Measurements from ENCODE around the gene BCL2L11.

BCL2L11 gene

GRCh38 chr2:111168528-111169239 is 48.0 kb downstream of the BCL2L11 start:
- DNase-seq (ENCODE audit: low read depth in 2 of 2) = peak; percentile 56 to 65

GRCh38 chr2:111169268-111169667 is 48.6 kb downstream of the BCL2L11 start:
- no peak for DNase-seq (ENCODE audit: low read depth in 2 of 2)

- no peak for DNase-seq (ENCODE audit: low read depth in 2 of 2)
These were observed 49.2 kb downstream of the BCL2L11 start for GRCh38 chr2:111169924-111170323.

GRCh38 chr2:111171337-111171930 is 50.7 kb downstream of the BCL2L11 start:
- DNase-seq (ENCODE audit: low read depth in 2 of 2) = no peak

GRCh38 chr2:111172666-111173065 is 52.0 kb downstream of the BCL2L11 start:
- no peak for DNase-seq (ENCODE audit: low read depth in 2 of 2)

- DNase-seq (ENCODE audit: low read depth in 2 of 2) = no peak
These were observed 52.6 kb downstream of the BCL2L11 start for GRCh38 chr2:111173338-111173737.

GRCh38 chr2:111173856-111174255 is 53.1 kb downstream of the BCL2L11 start:
- no peak for DNase-seq (ENCODE audit: low read depth in 2 of 2)

- DNase-seq (ENCODE audit: low read depth in 2 of 2) = no peak
These were observed 54.9 kb downstream of the BCL2L11 start for GRCh38 chr2:111175615-111176014.

- no peak for DNase-seq (ENCODE audit: low read depth in 2 of 2)
These were observed 55.7 kb downstream of the BCL2L11 start for GRCh38 chr2:111176388-111176787.

GRCh38 chr2:111176867-111177266 is 56.2 kb downstream of the BCL2L11 start:
- DNase-seq (ENCODE audit: low read depth in 2 of 2) = no peak

- no peak for DNase-seq (ENCODE audit: low read depth in 2 of 2)
These were observed 57.6 kb downstream of the BCL2L11 start for GRCh38 chr2:111178296-111178695.

GRCh38 chr2:111178730-111179405 is 58.2 kb downstream of the BCL2L11 start:
- no peak for DNase-seq (ENCODE audit: low read depth in 2 of 2)

GRCh38 chr2:111182121-111182520 is 61.4 kb downstream of the BCL2L11 start:
- DNase-seq (ENCODE audit: low read depth in 2 of 2) = no peak

- DNase-seq (ENCODE audit: low read depth in 2 of 2) = no peak
These were observed 62.0 kb downstream of the BCL2L11 start for GRCh38 chr2:111182740-111183139.

- no peak for DNase-seq (ENCODE audit: low read depth in 2 of 2)
These were observed 64.1 kb downstream of the BCL2L11 start for GRCh38 chr2:111184725-111185310.

- no peak for DNase-seq (ENCODE audit: low read depth in 2 of 2)
These were observed 64.8 kb downstream of the BCL2L11 start for GRCh38 chr2:111185361-111186022.

- no peak for DNase-seq (ENCODE audit: low read depth in 2 of 2)
These were observed 65.5 kb downstream of the BCL2L11 start for GRCh38 chr2:111186121-111186715.

GRCh38 chr2:111186933-111187332 is 66.2 kb downstream of the BCL2L11 start:
- DNase-seq (ENCODE audit: low read depth in 2 of 2) = no peak

- no peak for DNase-seq (ENCODE audit: low read depth in 2 of 2)
These were observed 68.0 kb downstream of the BCL2L11 start for GRCh38 chr2:111188681-111189080.

GRCh38 chr2:111189106-111189505 is 68.4 kb downstream of the BCL2L11 start:
- DNase-seq (ENCODE audit: low read depth in 2 of 2) = no peak

GRCh38 chr2:111190816-111191540 is 70.3 kb downstream of the BCL2L11 start:
- DNase-seq (ENCODE audit: low read depth in 2 of 2) = no peak

All from stimulated activated CD8-positive, alpha-beta memory T cell treated with anti-CD3 and anti-CD28 coated beads, Interleukin-15, amount 100 ng/mL, for 48 hours (primary cell).